ENCODE measurements around the gene SESN3. TPM values are rescaled to one million over a fixed set of nuclear protein-coding genes. Genes with fewer than 3 reads are reported as not detected.
A peak's percentile ranks its signal among the peaks of the same experiment; 100 is the strongest.
"Not testable (repeated sequence)": the region's sequence is repeated elsewhere in the genome, so short reads cannot be mapped to it uniquely, and the experiment has no call there.

SESN3 gene
- total RNA-seq, 1 donor from 2014 or later = 87.2 TPM

DNA sequence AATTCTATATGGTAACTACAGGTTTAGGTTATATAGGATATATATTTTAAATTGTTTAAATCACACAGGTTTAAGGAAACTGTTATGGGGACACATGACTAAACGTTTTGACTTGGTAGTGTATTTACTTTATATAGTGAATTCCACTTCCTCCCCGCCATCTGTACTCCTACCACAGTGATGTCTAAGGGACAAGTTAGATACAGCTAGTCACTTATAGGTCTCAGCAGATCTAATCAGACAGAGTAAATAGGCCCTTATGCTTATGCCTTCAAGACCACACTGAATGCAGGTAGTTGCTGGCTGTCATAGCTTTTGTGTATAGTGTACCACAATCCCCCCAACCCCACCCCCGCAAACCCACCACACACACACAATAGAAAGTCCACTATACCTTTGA lies 8.2 kb downstream of the SESN3 start:
- CTCF ChIA-PET = no interaction called here
- peaks cover 48% of the 10 kb centered on the region for H3K4me1 Mint-ChIP-seq
- TF ChIP-seq, protein P1, sequence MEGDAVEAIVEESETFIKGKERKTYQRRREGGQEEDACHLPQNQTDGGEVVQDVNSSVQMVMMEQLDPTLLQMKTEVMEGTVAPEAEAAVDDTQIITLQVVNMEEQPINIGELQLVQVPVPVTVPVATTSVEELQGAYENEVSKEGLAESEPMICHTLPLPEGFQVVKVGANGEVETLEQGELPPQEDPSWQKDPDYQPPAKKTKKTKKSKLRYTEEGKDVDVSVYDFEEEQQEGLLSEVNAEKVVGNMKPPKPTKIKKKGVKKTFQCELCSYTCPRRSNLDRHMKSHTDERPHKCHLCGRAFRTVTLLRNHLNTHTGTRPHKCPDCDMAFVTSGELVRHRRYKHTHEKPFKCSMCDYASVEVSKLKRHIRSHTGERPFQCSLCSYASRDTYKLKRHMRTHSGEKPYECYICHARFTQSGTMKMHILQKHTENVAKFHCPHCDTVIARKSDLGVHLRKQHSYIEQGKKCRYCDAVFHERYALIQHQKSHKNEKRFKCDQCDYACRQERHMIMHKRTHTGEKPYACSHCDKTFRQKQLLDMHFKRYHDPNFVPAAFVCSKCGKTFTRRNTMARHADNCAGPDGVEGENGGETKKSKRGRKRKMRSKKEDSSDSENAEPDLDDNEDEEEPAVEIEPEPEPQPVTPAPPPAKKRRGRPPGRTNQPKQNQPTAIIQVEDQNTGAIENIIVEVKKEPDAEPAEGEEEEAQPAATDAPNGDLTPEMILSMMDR (IDR thresholded peaks at IDR 0.05) = no peak
- ATAC-seq (ENCODE audit: low read depth) (peak; percentile 47), DNase-seq (no peak)
- H3K27me3 Mint-ChIP-seq = no peaks in the 10 kb centered on the region
- no peaks in the 10 kb centered on the region for H3K9me3 Mint-ChIP-seq
- intact Hi-C loops (cut with micrococcal nuclease) = loop anchor here (1.0 kb wide), 1 partner anchor 9 kb away; no protein-coding TSS in a partner anchor
- no peak overlapping the region for H3K4me3 Mint-ChIP-seq
- peaks cover 41% of the 10 kb centered on the region for H3K36me3 Mint-ChIP-seq (ENCODE audit: low read depth)
- H3K27ac Mint-ChIP-seq = peak overlapping the region; percentile 26
- POLR2A ChIA-PET = interaction anchor here (0.9 to 3.1 kb wide), 4 partner anchors 8 to 567 kb away, joined by 3 to 30 read pairs (median 6); partner anchors contain the start of genes FAM76B and SESN3

GRCh38 chr11:95219599-95219998 lies 11.4 kb downstream of the SESN3 start:
- Mint-ChIP-seq H3K4me3 (no peak overlapping the region), H3K9me3 (no peaks in the 10 kb centered on the region), H3K4me1 (peaks cover 34% of the 10 kb centered on the region), H3K27ac (no peak overlapping the region), H3K27me3 (no peaks in the 10 kb centered on the region), H3K36me3 (ENCODE audit: low read depth) (peaks cover 35% of the 10 kb centered on the region)
- no peak for DNase-seq
- intact Hi-C loops (cut with micrococcal nuclease) = no loop called here
- ChIA-PET POLR2A (no interaction called here), CTCF (no interaction called here)
- ATAC-seq (ENCODE audit: low read depth) = no peak
- TF ChIP-seq, protein P1 (IDR thresholded peaks at IDR 0.05) = no peak

GRCh38 chr11:95218149-95218548 lies 12.9 kb downstream of the SESN3 start:
- Mint-ChIP-seq H3K9me3 (no peaks in the 10 kb centered on the region), H3K4me3 (no peak overlapping the region), H3K27ac (no peak overlapping the region), H3K4me1 (peaks cover 35% of the 10 kb centered on the region), H3K27me3 (no peaks in the 10 kb centered on the region), H3K36me3 (ENCODE audit: low read depth) (peaks cover 26% of the 10 kb centered on the region)
- TF ChIP-seq, protein P1 (IDR thresholded peaks at IDR 0.05) = no peak
- no peak for ATAC-seq (ENCODE audit: low read depth)
- DNase-seq = no peak
- ChIA-PET CTCF (no interaction called here), POLR2A (interaction anchor here (0.7 kb wide), 1 partner anchor 15 kb away, joined by 7 read pairs; no protein-coding TSS in a partner anchor)
- intact Hi-C loops (cut with micrococcal nuclease) = no loop called here

- intact Hi-C loops (cut with micrococcal nuclease) = loop anchor here (5.0 kb wide), 1 partner anchor 45 kb away; no protein-coding TSS in a partner anchor
- DNase-seq (no peak), ATAC-seq (ENCODE audit: low read depth) (no peak)
- Mint-ChIP-seq H3K27ac (no peak overlapping the region), H3K4me3 (no peak overlapping the region), H3K9me3 (peaks cover 3% of the 10 kb centered on the region), H3K4me1 (peaks cover 39% of the 10 kb centered on the region), H3K36me3 (ENCODE audit: low read depth) (peaks cover 35% of the 10 kb centered on the region), H3K27me3 (no peaks in the 10 kb centered on the region)
- CTCF ChIA-PET = interaction anchor here (1.3 to 3.4 kb wide), 2 partner anchors 60 to 493 kb away, joined by 3 to 13 read pairs; no protein-coding TSS in a partner anchor
- TF ChIP-seq, protein P1 (IDR thresholded peaks at IDR 0.05) = no peak
- POLR2A ChIA-PET = interaction anchor here (0.9 to 3.6 kb wide), 4 partner anchors 17 to 547 kb away, joined by 3 to 26 read pairs (median 11); partner anchors contain the start of gene SESN3
Observed at GRCh38 chr11:95212609-95213008, 18.4 kb downstream of the SESN3 start.

- ATAC-seq (ENCODE audit: low read depth); H3K9me3 Mint-ChIP-seq; CTCF ChIA-PET; intact Hi-C loops (cut with micrococcal nuclease); H3K27ac Mint-ChIP-seq; DNase-seq; H3K4me3 Mint-ChIP-seq; H3K27me3 Mint-ChIP-seq: not testable (repeated sequence)
- H3K36me3 Mint-ChIP-seq (ENCODE audit: low read depth) = peaks cover 30% of the 10 kb centered on the region
- POLR2A ChIA-PET = interaction anchor here (0.7 kb wide), 1 partner anchor 22 kb away, joined by 4 read pairs; the partner anchor contains the start of gene SESN3
- peaks cover 53% of the 10 kb centered on the region for H3K4me1 Mint-ChIP-seq
Observed at GRCh38 chr11:95209535-95209934, 21.5 kb downstream of the SESN3 start.

Measured in activated B cell treated with CpG ODN at 0.5 μM for 24 hours (primary cell).